ENCODE measurements around the gene MEIOSIN. TPM values are rescaled to one million over a fixed set of nuclear protein-coding genes. Genes with fewer than 3 reads are reported as not detected.
A peak's percentile ranks its signal among the peaks of the same experiment; 100 is the strongest.

Gene MEIOSIN
- total and polyA plus RNA-seq, 9 of the 15 experiments (the other 6 are each of a cell fraction or from before 2014, with no cell fraction given): 0.06 to 2.0 (median 0.76) TPM

DNA sequence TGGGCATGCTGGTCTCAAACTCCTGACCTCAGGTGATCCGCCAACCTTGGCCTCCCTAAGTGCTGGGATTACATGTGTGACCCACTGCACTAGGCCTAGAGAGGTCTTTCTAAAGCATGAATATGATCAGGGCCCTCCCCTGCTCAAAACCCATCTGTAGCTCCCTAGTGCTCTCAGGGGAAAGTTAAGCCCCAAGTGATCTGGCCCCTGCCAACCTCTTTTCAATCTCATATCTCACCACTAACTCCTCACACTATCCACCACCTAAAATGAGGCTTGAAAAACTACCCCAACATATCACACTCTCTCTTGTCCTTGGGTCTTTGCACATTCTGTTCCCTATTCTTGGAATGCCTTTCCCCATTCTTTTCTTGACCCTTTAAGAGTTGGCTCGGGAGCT lies 61.4 kb downstream of the MEIOSIN start:
- H3K9ac ChIP-seq (ENCODE audit: insufficient read depth in 1 of 2, low read depth in 2 of 2, low read length in 2 of 2): no peak overlapping the region
- POLR2A ChIA-PET: interaction anchor here (0.6 to 1.1 kb wide), 2 partner anchors 17 to 22 kb away, joined by 3 to 4 read pairs; no protein-coding TSS in a partner anchor
- in situ Hi-C loops (cut with MboI): no loop called here
- peaks cover 24 to 27% of the 10 kb centered on the region in 2 experiments for H3K4me1 ChIP-seq (replicated peaks in 1 of 2; ENCODE audit: control insufficient read depth in 2 of 2, insufficient read depth in 2 of 2, low read length in 2 of 2)
- peaks cover 4% of the 10 kb centered on the region for H3K9me1 ChIP-seq (ENCODE audit: control insufficient read depth, insufficient read depth, low read length)
- H3K9me3 ChIP-seq (replicated peaks; ENCODE audit: control insufficient read depth, insufficient read depth, low read depth, low read length): no peaks in the 10 kb centered on the region
- DNase-seq (ENCODE audit: extremely low read depth in 1 of 4, low spot score in 3 of 4): no peak
- peaks cover 19% of the 10 kb centered on the region for H3K79me2 ChIP-seq (ENCODE audit: control insufficient read depth, insufficient read depth, low read length)
- H2AFZ ChIP-seq (ENCODE audit: low read depth, low read length): no peak overlapping the region
- TF ChIP-seq SPI1 (IDR thresholded peaks at IDR 0.05; ENCODE audit: borderline replicate concordance, low read depth, low read length) (0 out of 2 replicates have a peak, but pooled peaks have one; percentile 13), ZFP36 (IDR thresholded peaks at IDR 0.05; ENCODE audit: low read depth, low read length, partially characterized antibody) (peak; percentile 39), RBM25 (IDR thresholded peaks at IDR 0.05; ENCODE audit: low read depth, low read length, severe bottlenecking) (peak; percentile 22), MED1 (CRISPR knock-in tag; IDR thresholded peaks at IDR 0.05; ENCODE audit: borderline replicate concordance) (no peak), SMAD1 (IDR thresholded peaks at IDR 0.05; ENCODE audit: low read depth, low read length, partially characterized antibody) (no peak), POLR2G (IDR thresholded peaks at IDR 0.05; ENCODE audit: low read depth, low read length) (no peak), TAL1 (IDR thresholded peaks at IDR 0.05) (no peak), MYC (IDR thresholded peaks at IDR 0.05; ENCODE audit: low read depth, low read length) (no peak), MYC (CRISPR knock-in tag; IDR thresholded peaks at IDR 0.05; ENCODE audit: borderline replicate concordance, low read depth) (no peak), BCOR (IDR thresholded peaks at IDR 0.05) (peak; percentile 85), KDM1A (IDR thresholded peaks at IDR 0.05) (peak; percentile 51 to 57; a peak in 2 of 4 replicates)
- intact Hi-C loops (cut with micrococcal nuclease): no loop called here
- no peak overlapping the region for H3K4me3 ChIP-seq
- BruUV-seq (replicated peaks): no TSS peak
- no peak overlapping the region for H3K4me2 ChIP-seq (ENCODE audit: insufficient read depth, low read length)
- ATAC-seq: no peak
- no peak overlapping the region for H3K27ac ChIP-seq (ENCODE audit: extremely low read depth, low read depth, low read length)
- peaks cover 3% of the 10 kb centered on the region for H4K20me1 ChIP-seq (replicated peaks; ENCODE audit: control insufficient read depth, insufficient read depth, low read length)
- WGBS (ENCODE audit: insufficient coverage, low coverage, missing lambda C conversion rate): 60% methylated on average over 2 of the region's 2 CpGs
- CTCF ChIA-PET (ENCODE audit: low intra/inter-chr PET ratio): no interaction called here
- no peaks in the 10 kb centered on the region for H3K27me3 ChIP-seq (ENCODE audit: control insufficient read depth in 2 of 2, insufficient read depth in 2 of 2, low read length in 2 of 2)
- FAIRE-seq: no peak
- H3K36me3 ChIP-seq (ENCODE audit: control insufficient read depth, insufficient read depth, low read length): peaks cover 13% of the 10 kb centered on the region; the same call in 2 of the 3 replicates
